ENCODE data around the gene SNRNP70. TPM values are rescaled to one million over a fixed set of nuclear protein-coding genes. Genes with fewer than 3 reads are reported as not detected.
"Not testable (repeated sequence)": the region's sequence is repeated elsewhere in the genome, so short reads cannot be mapped to it uniquely, and the experiment has no call there.

SNRNP70 gene
- total and polyA plus RNA-seq, 7 donors = 33.8 to 382 (median 167) TPM

GRCh38 chr19:49120325-49120683 lies 35.1 kb downstream of the SNRNP70 start:
- TF ChIP-seq POLR2AphosphoS5 (IDR thresholded peaks at IDR 0.05) = no peak
- TF ChIP-seq POLR2A (IDR thresholded peaks at IDR 0.05) = no peak
- no peak for TF ChIP-seq EP300 (IDR thresholded peaks at IDR 0.05)
- TF ChIP-seq CTCF (IDR thresholded peaks at IDR 0.05) = no peak
- WGBS, 2 donors = 18 to 21% methylated on average over 16 of the region's 16 CpGs
- H3K4me1 ChIP-seq = peaks cover 0 to 31% (median 26%) of the 10 kb centered on the region in 4 donors
- H3K27me3 ChIP-seq = no peaks in the 10 kb centered on the region
- H3K27ac ChIP-seq = peak overlapping the region in 1 of 4 donors; percentile 95
- H3K9me3 ChIP-seq = no peaks in the 10 kb centered on the region
- peak overlapping the region in 2 of 4 donors; percentile 66 to 69 for H3K4me3 ChIP-seq
- intact Hi-C loops (cut with DNase I) = no loop called here
- DNase-seq = no peak
- no peaks in the 10 kb centered on the region for H3K36me3 ChIP-seq

- WGBS, 2 donors = 90 to 96% methylated on average over 2 of the region's 2 CpGs
- TF ChIP-seq EP300 (IDR thresholded peaks at IDR 0.05) (no peak), CTCF (IDR thresholded peaks at IDR 0.05) (no peak), POLR2AphosphoS5 (IDR thresholded peaks at IDR 0.05) (no peak), POLR2A (IDR thresholded peaks at IDR 0.05) (no peak)
Measured at GRCh38 chr19:49120868-49121267, 35.6 kb downstream of the SNRNP70 start.

GRCh38 chr19:49121841-49122240 lies 36.6 kb downstream of the SNRNP70 start:
- DNase-seq; H3K36me3 ChIP-seq; H3K9me3 ChIP-seq; H3K4me3 ChIP-seq; H3K27ac ChIP-seq; intact Hi-C loops (cut with DNase I); H3K27me3 ChIP-seq: not testable (repeated sequence)
- 78 to 89% methylated on average over 10 of the region's 10 CpGs for whole genome bisulfite sequencing, 2 donors
- peaks cover 0 to 31% (median 26%) of the 10 kb centered on the region in 4 donors for H3K4me1 ChIP-seq

More at GRCh38 chr19:49120868-49121267, 35.6 kb downstream of the SNRNP70 start:
- DNase-seq = no peak
- Histone ChIP-seq H3K27me3 (no peaks in the 10 kb centered on the region), H3K4me1 (peaks cover 0 to 31% (median 26%) of the 10 kb centered on the region in 4 donors), H3K36me3 (no peaks in the 10 kb centered on the region), H3K4me3 (no peak overlapping the region), H3K27ac (no peak overlapping the region), H3K9me3 (no peaks in the 10 kb centered on the region)
- intact Hi-C loops (cut with DNase I) = no loop called here

GRCh38 chr19:49123285-49123684 lies 38.0 kb downstream of the SNRNP70 start:
- 84 to 93% methylated on average over 11 of the region's 11 CpGs for WGBS, 2 donors
- intact Hi-C loops (cut with DNase I) = not testable (repeated sequence)

GRCh38 chr19:49125025-49125731 lies 39.9 kb downstream of the SNRNP70 start:
- DNase-seq = no peak
- Histone ChIP-seq H3K36me3 (no peaks in the 10 kb centered on the region), H3K27ac (no peak overlapping the region), H3K9me3 (no peaks in the 10 kb centered on the region), H3K4me3 (no peak overlapping the region), H3K27me3 (no peaks in the 10 kb centered on the region), H3K4me1 (peaks cover 0 to 22% (median 12%) of the 10 kb centered on the region in 4 donors)
- TF ChIP-seq POLR2A (IDR thresholded peaks at IDR 0.05) (no peak), EP300 (IDR thresholded peaks at IDR 0.05) (no peak), CTCF (IDR thresholded peaks at IDR 0.05) (no peak), POLR2AphosphoS5 (IDR thresholded peaks at IDR 0.05) (no peak)
- WGBS, 2 donors = 14 to 53% methylated on average over 23 of the region's 23 CpGs
- intact Hi-C loops (cut with DNase I) = no loop called here

More at GRCh38 chr19:49123285-49123684, 38.0 kb downstream of the SNRNP70 start:
- H3K4me1 ChIP-seq = peaks cover 0 to 28% (median 23%) of the 10 kb centered on the region in 4 donors
- H3K4me3 ChIP-seq, H3K27ac ChIP-seq, DNase-seq, H3K27me3 ChIP-seq, H3K9me3 ChIP-seq, H3K36me3 ChIP-seq: not testable (repeated sequence)

- TF ChIP-seq EP300 (IDR thresholded peaks at IDR 0.05) = no peak
- no peak for TF ChIP-seq POLR2A (IDR thresholded peaks at IDR 0.05)
- no peak for TF ChIP-seq POLR2AphosphoS5 (IDR thresholded peaks at IDR 0.05)
- TF ChIP-seq CTCF (IDR thresholded peaks at IDR 0.05) = no peak
- intact Hi-C loops (cut with DNase I) = no loop called here
Measured at GRCh38 chr19:49126575-49126974, 41.3 kb downstream of the SNRNP70 start.

GRCh38 chr19:49127225-49127624 lies 42.0 kb downstream of the SNRNP70 start:
- H3K4me3 ChIP-seq; H3K9me3 ChIP-seq; H3K36me3 ChIP-seq; DNase-seq; H3K27me3 ChIP-seq; intact Hi-C loops (cut with DNase I): not testable (repeated sequence)
- 96 to 97% methylated on average over 12 of the region's 12 CpGs for WGBS, 2 donors
- Histone ChIP-seq H3K27ac (peak overlapping the region in 3 of 4 donors; percentile 53 to 82 (median 77)), H3K4me1 (peaks cover 0 to 18% (median 11%) of the 10 kb centered on the region in 4 donors)

More at GRCh38 chr19:49126575-49126974, 41.3 kb downstream of the SNRNP70 start:
- no peaks in the 10 kb centered on the region for H3K9me3 ChIP-seq
- H3K4me3 ChIP-seq = no peak overlapping the region
- no peak overlapping the region for H3K27ac ChIP-seq
- 82 to 87% methylated on average over 4 of the region's 4 CpGs for WGBS, 2 donors
- peaks cover 0 to 18% (median 11%) of the 10 kb centered on the region in 4 donors for H3K4me1 ChIP-seq
- H3K36me3 ChIP-seq = no peaks in the 10 kb centered on the region
- DNase-seq = no peak
- no peaks in the 10 kb centered on the region for H3K27me3 ChIP-seq
